Loucy (cell line): ENCODE data around the gene KLRK1.
"Not testable (repeated sequence)": the region's sequence is repeated elsewhere in the genome, so short reads cannot be mapped to it uniquely, and the experiment has no call there.

ENCODE experiments used
- H2AFZ ChIP-seq: fragments of 200-600 bp; sonication (generic); 2 replicates; pipeline ENCODE4 v1.6.0; 2016; ENCODE audit warnings: antibody characterized with exemption, mild to moderate bottlenecking, low read length, moderate library complexity
- H3F3A ChIP-seq: fragments of 200-600 bp; 2 replicates; pipeline ENCODE4 v1.6.0; 2016; ENCODE audit warnings: antibody characterized with exemption, low read depth, mild to moderate bottlenecking
- H3K27me3 ChIP-seq: fragments of 200-600 bp; sonication (generic); 2 replicates; pipeline ENCODE4 v1.6.1; 2014; ENCODE audit warnings: low read length, mild to moderate bottlenecking; ENCODE audit not compliant: insufficient read depth, poor library complexity, severe bottlenecking
- H3K36me3 ChIP-seq: fragments of 200-600 bp; sonication (generic); 2 replicates; pipeline ENCODE4 v1.6.1; 2016; ENCODE audit warnings: low read length; ENCODE audit not compliant: insufficient read depth
- H3K4me1 ChIP-seq: fragments of 200-600 bp; sonication (generic); 2 replicates; pipeline ENCODE4 v1.5.1; 2014; ENCODE audit warnings: low read length, mild to moderate bottlenecking; ENCODE audit not compliant: insufficient read depth, poor library complexity, severe bottlenecking
- H3K4me2 ChIP-seq: fragments of 200-600 bp; sonication (generic); 2 replicates; pipeline ENCODE4 v1.6.0; 2014; ENCODE audit warnings: antibody characterized with exemption, low read length, low read depth, mild to moderate bottlenecking; ENCODE audit not compliant: poor library complexity, severe bottlenecking
- H3K4me3 ChIP-seq: fragments of 200-600 bp; sonication (generic); 2 replicates; pipeline ENCODE4 v1.5.1; 2014; ENCODE audit warnings: low read length, mild to moderate bottlenecking, mixed read lengths; ENCODE audit not compliant: poor library complexity, severe bottlenecking
- H3K79me2 ChIP-seq: fragments of 200-600 bp; sonication (generic); 2 replicates; pipeline ENCODE4 v1.6.1; 2014; ENCODE audit warnings: low read length; ENCODE audit not compliant: insufficient read depth
- H3K9ac ChIP-seq: fragments of 200-600 bp; sonication (generic); 2 replicates; pipeline ENCODE4 v1.6.0; 2014; ENCODE audit warnings: mild to moderate bottlenecking, low read depth, low read length, moderate library complexity; ENCODE audit not compliant: poor library complexity, severe bottlenecking
- H3K9me2 ChIP-seq: fragments of 200-600 bp; sonication (generic); replicated peaks from 2 replicates; pipeline ENCODE4 v1.6.1; 2016; ENCODE audit warnings: low read depth, low read length, mixed read lengths
- H3K9me3 ChIP-seq: fragments of 200-600 bp; sonication (generic); 2 replicates; pipeline ENCODE4 v1.6.1; 2014; ENCODE audit warnings: mild to moderate bottlenecking, antibody characterized with exemption, low read length, low read depth; ENCODE audit not compliant: insufficient read depth
- H4K20me1 ChIP-seq: fragments of 200-600 bp; sonication (generic); 2 replicates; pipeline ENCODE4 v1.6.0; 2014; ENCODE audit warnings: antibody characterized with exemption, low read length, mild to moderate bottlenecking; ENCODE audit not compliant: insufficient read depth, poor library complexity, severe bottlenecking
- CTCF ChIP-seq: fragments of 200-600 bp; sonication (generic); conservative IDR thresholded peaks from 2 replicates; pipeline ENCODE4 v1.5.1; 2014; ENCODE audit warnings: mild to moderate bottlenecking, antibody characterized with exemption, low read length
- EZH2phosphoT487 ChIP-seq: fragments of 200-600 bp; IDR thresholded peaks from 2 replicates; pipeline ENCODE4 v1.6.1; 2018; ENCODE audit warnings: antibody characterized with exemption, mild to moderate bottlenecking, moderate library complexity, borderline replicate concordance

The KLRK1 gene

GRCh38 chr12:10420334-10420733 is 30.5 kb upstream of the KLRK1 start, which contains the start of gene KLRC3:
TSS of gene KLRC3 (minus strand) at chr12:10420595. CDS start at chr12:10420550, 45 bp downstream.
- H3K4me1 ChIP-seq, H3K27me3 ChIP-seq, H3K36me3 ChIP-seq, H3K9me2 ChIP-seq, H2AFZ ChIP-seq, H3K79me2 ChIP-seq, H3K4me2 ChIP-seq, H3K9ac ChIP-seq, H4K20me1 ChIP-seq, H3K4me3 ChIP-seq, H3K9me3 ChIP-seq, H3F3A ChIP-seq: not testable (repeated sequence)

- Histone ChIP-seq H3K4me1 (no peaks in the 10 kb centered on the region), H3K36me3 (no peaks in the 10 kb centered on the region), H3K9me2 (no peaks in the 10 kb centered on the region), H3K4me2 (no peak within 1 kb of the TSS), H3F3A (no peaks in the 10 kb centered on the region), H3K79me2 (no peaks in the 10 kb centered on the region), H2AFZ (no peak within 1 kb of the TSS), H3K9me3 (no peaks in the 10 kb centered on the region), H3K9ac (no peak within 1 kb of the TSS), H3K27me3 (no peaks in the 10 kb centered on the region), H3K4me3 (no peak within 1 kb of the TSS), H4K20me1 (no peaks in the 10 kb centered on the region)
- TF ChIP-seq CTCF (no peak), EZH2phosphoT487 (no peak)
These were observed 19.6 kb upstream of the KLRK1 start, which contains the start of gene KLRC4 for GRCh38 chr12:10409392-10409791. TSS of gene KLRC4 (minus strand) at chr12:10409757. CDS start at chr12:10409575, 182 bp downstream.

GRCh38 chr12:10408842-10409241 is 19.0 kb upstream of the KLRK1 start:
- TF ChIP-seq EZH2phosphoT487, result no peak
- no peak for TF ChIP-seq CTCF
- Histone ChIP-seq H3K36me3 (no peaks in the 10 kb centered on the region), H3F3A (no peaks in the 10 kb centered on the region), H3K9me3 (no peaks in the 10 kb centered on the region), H4K20me1 (no peaks in the 10 kb centered on the region), H3K4me1 (no peaks in the 10 kb centered on the region), H3K4me2 (no peak overlapping the region), H2AFZ (no peak overlapping the region), H3K9ac (no peak overlapping the region), H3K4me3 (no peak overlapping the region), H3K79me2 (no peaks in the 10 kb centered on the region), H3K27me3 (no peaks in the 10 kb centered on the region), H3K9me2 (no peaks in the 10 kb centered on the region)

- Histone ChIP-seq H2AFZ (no peak overlapping the region), H3K9ac (no peak overlapping the region), H4K20me1 (no peaks in the 10 kb centered on the region), H3F3A (no peaks in the 10 kb centered on the region), H3K4me2 (no peak overlapping the region), H3K79me2 (no peaks in the 10 kb centered on the region), H3K4me3 (no peak overlapping the region), H3K27me3 (no peaks in the 10 kb centered on the region), H3K9me2 (no peaks in the 10 kb centered on the region), H3K36me3 (no peaks in the 10 kb centered on the region), H3K9me3 (no peaks in the 10 kb centered on the region), H3K4me1 (no peaks in the 10 kb centered on the region)
- TF ChIP-seq CTCF, result no peak
- no peak for TF ChIP-seq EZH2phosphoT487
These were observed 16.9 kb upstream of the KLRK1 start for GRCh38 chr12:10406725-10407124.
